GM21786 (cell line): ENCODE measurements around the gene SP3.
A peak's percentile ranks its signal among the peaks of the same experiment; 100 is the strongest.

Source experiments
- ATAC-seq: cut with Tn5 transposase; IDR thresholded peaks from one replicate; pipeline ENCODE4 v1.9.1; 2021; ENCODE audit not compliant: unreplicated experiment

SP3 gene

DNA sequence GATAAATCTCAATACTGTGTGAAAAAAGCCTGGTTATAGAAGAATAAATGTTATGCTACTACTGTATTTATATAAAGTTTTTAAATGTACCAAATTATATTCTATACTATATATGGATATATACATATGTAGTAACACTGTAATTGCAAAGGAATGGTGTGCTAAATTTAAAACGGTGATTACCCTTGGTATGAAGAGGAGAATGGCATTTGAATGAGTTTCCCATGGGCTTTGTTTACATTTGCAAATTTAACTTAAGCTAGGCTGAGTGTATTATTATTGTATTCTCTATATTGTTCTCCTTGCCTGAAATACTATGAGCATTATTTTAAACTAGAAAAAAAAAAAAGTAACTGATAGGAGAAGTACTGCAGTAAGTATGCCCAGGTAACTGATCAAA is 4.7 kb upstream of the SP3 start:
- no peak for ATAC-seq

DNA sequence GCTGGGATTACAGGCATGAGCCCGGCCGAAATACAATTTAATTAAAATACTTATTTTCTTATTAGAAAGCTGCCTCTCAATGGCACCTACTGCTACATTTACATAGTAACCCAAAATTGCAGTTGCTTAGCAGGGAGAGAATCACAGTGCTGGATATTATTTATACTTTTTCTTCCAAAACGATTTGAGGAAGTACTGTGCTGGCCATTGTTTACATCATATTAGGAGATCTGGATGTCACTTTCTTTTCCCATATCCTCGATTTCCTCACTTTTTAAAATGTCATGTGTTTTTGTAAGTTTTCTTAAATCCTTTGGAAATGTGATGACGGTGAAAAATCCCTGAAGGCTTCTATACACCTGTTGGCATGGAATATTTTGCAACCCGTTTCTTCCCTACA is 3.4 kb upstream of the SP3 start:
- no peak for ATAC-seq

DNA sequence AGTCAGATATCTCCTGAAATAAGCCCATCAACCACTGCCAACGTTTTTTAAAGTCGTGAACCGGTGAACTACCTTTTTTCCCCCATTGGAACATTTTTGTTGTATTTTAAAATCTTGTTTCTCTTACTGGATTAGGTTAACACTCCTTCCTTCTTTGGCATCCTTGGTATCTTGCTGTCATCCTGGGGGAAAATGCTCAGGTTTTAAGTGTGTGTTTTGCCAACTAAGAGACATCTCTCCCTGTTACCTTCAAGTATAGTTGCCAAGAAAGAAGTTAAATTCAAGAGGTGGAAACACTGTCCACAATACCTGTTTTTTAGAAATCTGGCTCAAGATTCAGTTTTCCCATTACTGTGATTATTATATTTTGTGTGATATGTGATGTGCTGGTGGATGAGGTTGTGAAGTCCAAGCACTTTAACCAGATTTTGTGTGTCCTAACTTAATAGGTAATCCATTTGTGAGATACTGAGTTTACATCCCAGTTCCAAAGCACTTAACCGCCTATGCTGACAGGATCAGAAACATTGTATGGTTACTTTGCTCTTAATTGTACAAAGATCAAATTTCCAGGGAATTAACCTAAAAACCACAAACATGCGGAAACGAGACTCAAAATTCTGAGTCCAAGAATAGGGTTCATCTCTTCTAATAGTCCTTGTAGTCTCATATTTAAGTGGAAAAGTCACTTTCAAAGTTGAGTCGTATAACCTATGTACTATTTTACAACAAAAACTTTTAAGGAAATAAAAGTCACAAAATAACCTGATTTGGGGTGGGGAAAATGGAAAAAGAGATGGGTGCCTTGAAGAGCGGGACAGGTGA is 1.3 kb upstream of the SP3 start:
- ATAC-seq: no peak

DNA sequence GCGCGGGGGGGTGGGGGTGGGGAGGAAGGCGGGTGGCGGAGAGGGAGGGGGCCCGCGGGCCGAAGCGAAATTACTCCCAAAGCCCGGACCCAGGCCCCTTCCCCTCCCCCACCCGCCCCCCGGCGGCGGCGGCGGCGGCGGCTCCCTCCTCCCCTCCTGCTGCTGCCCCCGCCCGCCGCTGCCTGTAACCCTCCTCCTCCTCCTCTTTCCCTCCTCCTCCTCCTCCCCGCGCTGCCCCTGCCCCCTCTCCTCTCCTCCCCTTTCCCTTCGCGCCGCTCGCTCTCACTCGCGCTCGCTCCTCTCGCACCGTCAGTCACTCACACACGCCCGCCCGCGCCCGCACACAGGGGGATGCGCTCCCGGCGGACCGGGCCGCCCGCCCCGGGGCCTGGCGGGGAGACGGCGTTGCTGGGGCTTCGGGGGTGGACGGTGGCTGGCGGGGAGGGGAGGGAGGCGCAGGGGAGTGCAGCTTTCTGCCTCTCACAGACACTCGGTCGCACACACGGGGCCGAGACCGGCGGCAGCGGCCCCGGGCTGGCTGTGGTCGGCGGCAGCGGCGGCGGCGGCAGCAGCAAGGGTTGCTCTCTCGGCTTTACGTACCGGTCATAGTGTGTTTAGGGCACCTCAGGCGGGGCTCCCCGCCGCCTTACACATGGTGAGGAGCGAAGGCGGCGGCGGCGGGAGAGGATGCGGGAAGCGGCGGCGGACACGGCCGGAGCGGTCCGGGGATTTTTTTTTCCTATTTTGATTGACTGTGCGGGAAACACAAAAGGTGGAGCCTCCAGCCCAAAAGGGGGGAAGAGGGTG is 405 bp downstream of the SP3 start:
- no peak for ATAC-seq

DNA sequence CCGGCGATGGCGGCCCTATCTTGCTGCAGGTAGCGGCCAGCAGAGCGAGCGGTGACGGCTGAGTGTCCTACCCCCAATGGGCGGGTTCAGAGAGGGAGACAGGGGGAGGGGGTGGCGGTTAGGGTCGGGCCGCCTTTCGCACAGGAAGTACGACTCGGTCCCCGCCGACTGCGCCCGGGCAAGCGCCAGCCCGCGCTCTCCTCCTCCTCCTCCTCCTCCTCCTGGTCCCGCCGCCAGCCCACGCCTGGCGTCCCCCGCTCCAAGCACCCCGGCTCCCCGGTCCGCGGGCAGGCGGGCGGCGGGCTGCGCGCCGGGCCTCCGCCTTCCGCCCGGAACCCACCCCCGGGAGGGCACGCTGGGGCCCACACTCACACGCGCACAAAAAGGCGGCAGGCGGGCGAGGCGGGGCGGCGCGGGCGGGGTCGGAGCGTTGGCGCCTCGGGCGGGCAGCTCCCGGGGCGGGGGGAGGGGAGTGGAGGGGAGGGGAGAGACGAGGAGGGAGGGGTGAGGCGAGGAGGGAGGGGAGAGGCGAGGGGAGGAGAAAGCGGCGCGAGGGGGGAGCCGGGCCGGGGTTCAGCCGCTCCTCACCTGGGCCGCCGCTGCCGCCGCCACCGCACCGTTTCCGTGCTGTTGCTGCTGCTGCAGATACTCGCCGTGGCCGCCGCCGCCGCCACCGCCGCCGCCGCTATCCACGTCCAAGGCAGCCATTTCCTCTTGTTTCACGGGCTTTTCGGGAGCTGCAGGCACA is 1.2 kb downstream of the SP3 start:
- ATAC-seq: peak; percentile 47

DNA sequence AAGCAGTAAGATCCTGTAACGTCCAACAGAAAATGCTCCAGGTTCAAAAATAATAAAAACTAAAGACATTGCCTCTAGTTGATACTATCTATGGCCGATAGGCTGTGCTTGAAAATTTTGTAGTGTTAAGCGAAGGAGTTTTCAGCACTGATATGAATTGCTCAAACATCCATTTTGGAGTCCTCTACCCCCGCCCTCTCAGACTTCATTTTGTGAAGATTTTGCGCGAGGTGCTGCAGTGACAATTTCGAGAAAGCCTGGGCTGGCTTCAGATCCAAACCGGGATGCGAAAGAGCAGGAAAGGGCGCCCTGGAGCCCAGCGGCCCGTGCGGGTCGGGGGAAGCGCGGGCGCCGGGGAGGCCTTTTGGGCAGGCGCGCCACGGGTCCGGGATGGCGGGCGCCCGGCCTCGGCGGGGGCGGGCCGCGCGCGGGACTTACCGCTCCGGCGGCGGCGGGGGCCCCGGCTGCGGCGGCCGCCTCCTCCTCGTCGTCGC is 1.8 kb downstream of the SP3 start:
- peak; percentile 15 for ATAC-seq

DNA sequence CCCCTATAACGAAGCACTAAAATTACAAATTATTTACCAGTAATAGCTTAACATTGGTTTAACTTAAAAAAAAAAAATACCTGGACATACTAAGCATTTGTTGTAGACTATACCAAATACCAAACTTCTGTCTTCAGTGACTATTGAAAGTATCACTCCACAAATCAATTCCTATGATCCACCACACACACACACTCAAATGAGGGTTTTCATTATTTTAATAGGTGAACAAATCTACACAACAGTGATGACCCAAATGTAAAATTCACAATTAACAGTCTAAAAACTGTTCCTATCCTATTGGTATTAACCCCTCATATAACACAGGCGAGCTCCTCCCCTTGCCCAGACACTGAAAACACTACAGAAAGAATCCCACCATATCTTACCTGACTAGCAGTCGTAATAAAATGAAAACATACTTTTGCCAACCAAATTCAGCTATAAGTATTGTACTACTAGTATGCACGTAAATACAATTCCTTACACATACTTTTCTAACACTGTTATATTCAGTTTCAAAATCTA is 2.5 kb downstream of the SP3 start:
- ATAC-seq: no peak

DNA sequence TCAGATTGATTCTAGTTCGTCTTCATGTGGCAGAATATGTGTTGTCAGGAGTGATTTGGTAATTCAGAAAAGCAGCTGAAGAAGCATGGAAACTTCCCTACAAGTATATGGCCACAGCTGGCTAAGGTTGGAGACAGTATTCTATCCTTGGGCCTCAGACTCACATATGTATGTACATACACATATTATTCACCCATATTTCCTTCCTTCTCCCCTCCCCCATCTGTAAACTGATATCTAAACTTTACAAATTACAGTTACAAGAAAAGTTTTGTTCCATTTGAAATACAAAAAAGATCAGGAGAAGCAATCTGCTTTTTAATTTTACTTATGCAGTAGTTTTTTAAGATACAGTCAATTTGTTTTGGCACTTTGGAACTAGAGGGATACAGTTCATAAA is 3.1 kb downstream of the SP3 start:
- no peak for ATAC-seq

DNA sequence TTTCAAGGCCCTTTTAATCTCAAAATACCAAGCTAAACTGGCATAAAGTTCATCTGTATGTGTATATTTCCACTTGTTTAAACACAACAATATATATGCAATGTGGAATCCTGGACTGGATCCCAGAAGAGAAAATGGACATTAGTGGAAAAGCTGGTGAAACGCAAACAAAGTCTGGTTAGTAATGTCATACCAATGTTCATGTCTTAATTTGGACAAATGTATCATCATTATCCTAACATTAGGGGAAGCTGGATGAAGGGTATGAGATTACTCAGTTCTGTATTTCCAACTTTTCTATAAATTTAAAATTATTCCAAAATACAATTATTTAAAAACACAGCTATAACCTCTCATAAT is 3.8 kb downstream of the SP3 start:
- ATAC-seq: no peak

DNA sequence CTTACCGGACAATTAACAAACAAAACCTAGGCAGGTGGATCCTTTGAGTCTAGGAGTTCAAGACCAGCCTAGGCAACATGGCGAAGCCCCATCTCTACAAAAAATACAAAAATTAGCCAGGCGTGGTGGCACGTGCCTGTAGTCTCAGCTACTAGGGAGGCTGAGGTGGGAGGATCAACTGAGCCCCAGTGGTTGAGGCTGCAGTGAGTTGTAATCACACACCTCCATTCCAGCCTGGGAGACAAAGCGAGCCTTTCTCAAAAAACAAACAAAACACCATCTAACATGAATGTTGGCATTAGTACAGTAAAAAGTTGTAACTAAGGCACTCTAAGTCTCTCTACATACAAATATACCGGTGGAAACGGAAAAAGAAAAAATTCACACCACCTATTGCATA is 5.3 kb downstream of the SP3 start:
- ATAC-seq: no peak

DNA sequence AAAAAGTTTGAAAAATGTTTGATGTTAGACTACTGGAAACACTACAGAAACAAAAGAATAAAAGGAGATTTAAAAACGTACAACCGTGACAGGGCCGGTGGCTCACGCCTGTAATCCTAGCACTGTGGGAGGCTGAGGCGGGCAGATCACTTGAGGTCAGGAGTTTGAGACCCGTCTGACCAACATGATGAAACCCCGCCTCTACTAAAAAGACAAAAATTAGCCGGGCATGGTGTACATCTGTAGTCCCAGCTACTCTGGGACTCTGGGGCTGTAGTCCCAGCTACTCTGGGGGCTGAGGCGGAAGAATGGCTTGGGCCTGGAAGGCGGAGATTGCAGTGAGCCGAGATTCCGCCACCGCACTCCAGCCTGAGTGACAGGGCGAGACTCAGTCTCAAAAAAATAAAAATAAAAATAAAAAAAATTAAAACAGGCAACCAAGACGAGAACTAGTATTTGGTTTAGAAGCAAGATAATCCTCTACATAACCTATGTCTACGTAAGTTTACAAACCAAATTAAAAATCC is 5.8 kb downstream of the SP3 start:
- ATAC-seq: no peak

DNA sequence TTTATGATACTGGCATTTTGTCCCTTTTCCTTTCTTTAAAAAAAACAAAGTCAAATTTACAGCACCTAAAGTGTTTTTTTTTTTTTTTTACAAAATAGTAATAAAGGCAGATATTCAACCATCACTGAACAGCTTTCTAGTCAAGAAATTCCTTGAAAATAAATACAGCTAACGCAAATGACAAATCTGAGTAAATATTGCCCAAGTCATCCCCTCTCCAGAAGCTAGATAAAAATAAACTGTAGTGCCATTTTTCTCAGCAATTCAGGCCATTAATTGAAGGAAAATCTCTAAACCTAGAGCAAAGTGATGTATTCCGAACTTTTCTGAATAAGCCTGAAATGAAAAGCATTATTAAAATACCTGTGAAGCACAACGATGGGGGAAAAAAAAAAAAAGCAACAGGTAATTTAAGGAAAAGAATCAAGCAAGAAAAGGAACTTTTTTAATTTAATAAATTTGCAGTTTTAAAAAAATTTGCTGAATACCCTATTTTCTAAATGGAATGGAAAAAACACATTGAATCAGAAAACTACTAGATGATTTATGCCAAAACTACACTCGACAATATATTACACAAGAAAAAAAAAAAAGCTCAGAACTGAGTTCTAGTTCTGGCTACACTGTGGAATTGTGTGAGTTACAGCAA is 6.9 kb downstream of the SP3 start:
- ATAC-seq: no peak

DNA sequence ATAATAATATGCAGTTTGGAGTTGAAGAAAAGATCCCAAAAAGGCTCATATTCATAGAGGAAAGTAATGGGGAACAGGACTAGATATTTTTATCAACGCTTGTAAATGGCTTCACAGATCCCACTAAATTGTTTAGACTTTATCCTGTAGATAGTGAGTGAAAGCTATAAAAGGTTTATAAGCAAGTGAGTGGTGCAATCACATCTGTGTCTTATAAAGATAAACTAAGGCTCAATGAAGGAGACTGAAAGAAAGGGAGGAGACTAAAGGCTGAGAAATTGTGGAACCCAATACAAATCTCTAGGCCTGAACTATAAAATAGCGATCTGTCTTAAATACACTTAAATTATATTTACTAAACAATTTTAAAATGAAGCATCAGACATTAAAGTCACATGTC is 7.7 kb downstream of the SP3 start:
- no peak for ATAC-seq

DNA sequence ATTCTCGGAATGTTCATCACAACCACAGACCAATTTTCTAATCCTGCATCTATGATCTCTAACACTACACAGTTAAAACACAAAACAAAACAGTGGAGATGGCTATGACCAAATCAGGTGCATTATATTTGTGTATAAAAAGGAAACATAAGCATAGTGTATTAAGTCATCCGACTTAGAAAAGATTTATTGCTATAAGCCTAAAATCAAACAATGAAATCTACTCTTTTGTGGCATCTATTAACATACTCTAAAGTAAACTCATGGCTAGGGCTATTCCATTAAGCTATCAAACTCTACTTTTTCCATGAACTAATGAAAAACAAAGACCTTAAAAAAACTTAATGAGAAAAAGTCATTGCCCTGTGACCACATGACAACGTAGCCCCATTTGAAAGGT is 8.7 kb downstream of the SP3 start:
- ATAC-seq: no peak

DNA sequence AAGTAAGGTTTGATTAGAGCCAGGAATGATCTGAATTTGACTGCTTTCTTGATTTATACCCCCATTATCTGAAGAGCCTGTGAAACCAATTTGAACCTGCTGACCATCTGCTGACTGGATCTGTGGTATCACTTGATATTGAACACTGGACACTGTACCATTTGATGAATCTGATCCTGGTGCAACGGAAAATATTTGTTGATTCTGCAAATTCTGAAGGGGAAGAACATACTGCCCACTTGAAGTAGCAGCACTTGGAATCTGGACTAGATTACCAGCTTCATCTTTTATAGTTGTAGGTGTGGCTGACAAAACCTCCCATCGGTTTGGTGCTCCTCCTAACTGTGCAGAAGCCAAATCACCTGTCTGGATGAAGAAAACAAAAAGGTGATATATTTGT is 9.3 kb downstream of the SP3 start:
- ATAC-seq: no peak

DNA sequence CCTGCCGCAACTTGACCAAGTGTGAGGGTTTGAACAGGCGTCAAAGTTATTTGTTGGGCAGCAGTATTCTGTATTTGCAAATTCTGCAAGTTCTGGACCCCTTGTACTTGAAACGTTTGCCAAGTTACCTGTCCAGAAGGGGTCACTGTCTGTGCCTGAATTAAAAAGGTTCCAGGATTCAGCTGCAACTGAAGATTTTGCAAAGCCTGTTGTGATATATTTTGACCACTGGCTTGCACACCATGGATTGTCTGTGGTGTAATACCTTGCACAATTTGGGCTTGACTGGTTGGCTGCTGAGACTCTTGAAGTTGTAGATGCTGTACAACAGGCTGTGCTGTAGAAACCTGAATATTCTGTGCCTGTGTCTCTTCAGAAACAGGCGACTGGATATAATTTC is 10.2 kb downstream of the SP3 start:
- ATAC-seq: no peak

DNA sequence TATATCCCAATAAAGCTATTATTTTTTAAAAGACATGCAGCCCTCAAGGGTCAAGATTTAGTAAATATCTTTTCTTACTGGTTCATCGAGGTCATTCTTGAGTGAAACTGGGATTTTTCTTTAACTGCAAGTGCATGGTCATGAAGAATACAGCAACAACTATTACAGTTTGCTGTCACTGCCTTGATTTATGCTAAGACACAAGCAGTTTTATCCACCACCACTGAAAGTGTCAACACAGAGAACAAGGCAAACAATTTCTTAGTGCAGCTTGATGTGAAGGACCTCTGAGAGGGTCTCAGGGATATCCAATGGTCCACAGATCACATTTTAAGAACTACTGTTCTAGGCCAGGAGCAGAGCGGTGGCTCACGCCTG is 12.1 kb downstream of the SP3 start:
- no peak for ATAC-seq

DNA sequence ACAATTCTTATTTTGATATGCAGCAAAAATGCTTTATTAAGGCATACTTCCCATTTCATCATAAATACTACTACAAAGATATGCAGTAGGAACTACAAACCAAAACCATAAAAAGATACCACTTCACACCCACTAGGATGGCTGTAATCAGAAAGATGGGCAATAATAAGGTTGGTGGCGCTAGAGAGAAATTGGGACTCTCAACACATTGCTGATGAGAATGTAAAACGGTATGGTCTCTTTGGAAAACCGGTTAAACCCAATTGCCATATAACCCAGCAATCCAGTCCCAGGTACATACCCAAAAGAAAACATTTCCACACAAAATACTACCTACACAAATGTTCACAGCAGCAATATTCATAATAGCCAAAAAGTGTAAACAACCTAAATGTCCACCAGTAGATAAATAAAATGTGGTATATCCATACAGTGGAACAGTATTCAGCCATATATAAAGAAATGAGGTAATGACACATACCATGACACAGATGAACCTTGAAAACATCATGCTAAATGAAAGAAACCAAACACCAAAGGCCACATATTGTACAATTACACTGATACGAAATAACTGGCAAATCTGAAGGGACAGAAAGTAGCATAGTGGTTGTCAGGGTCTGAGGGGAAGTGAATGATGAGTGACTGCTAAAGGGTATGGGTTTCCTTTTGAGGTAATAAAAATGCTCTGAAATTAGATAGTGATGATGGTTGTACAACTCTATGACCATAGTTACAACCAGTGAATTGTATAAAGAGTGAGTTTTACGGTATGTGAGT is 12.7 kb downstream of the SP3 start:
- ATAC-seq: no peak

DNA sequence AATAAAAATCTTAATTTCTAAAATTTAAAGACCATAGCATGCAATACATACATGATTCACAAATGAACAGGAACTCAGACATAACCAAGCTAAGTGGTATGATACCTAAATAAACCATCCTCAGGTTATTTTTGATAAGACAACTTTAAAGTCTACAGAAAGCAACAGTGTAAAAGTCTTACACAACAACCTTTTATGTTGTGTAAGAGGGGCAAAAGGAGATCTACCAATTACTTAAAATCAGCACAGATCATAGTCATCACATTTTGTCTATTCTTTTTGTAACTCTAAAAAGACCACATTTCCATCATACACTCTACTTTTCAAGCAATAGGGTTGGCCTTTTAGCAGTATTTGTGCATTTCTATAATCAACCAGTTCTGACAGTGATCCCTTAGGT is 16.3 kb downstream of the SP3 start:
- ATAC-seq: no peak

DNA sequence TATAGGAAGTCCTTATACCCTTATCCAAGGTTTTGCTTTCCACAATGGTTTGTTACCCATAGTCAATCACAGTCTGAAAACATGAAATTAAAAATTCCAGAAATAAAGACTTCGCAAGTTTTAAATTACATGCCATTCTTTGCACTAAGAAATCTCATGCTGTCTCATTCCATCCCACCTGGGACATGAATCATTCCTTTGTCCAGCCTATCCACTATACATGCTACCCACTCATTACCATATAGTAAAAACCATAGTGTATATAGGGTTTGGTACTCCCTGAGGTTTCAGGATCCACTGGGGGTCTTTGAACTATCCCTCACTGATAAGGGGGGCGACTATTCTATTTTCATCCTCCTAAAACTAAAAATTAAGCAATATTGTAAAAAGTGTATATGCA is 17.0 kb downstream of the SP3 start:
- ATAC-seq: no peak
